Aorta (tissue), 5 donors: ENCODE measurements around the gene CIBAR2. TPM values are rescaled to one million over a fixed set of nuclear protein-coding genes. Genes with fewer than 3 reads are reported as not detected.

Experiments used
- ATAC-seq: fragments of 200-7000 bp; cut with Tn5 transposase; one replicate; pipeline ENCODE4 v1.9.1; 2022; ENCODE audit warnings: moderate library complexity; ENCODE audit not compliant: low FRiP score
- DNase-seq, 2 donors: peaks; one replicate each; pipeline ENCODE4 v3.0.0-alpha.2; 2020
- H3K27ac ChIP-seq, 2 donors: one replicate each; pipeline ENCODE4 v1.5.1; 2013; ENCODE audit warnings: low read length in 2 of 2, mild to moderate bottlenecking in 2 of 2, moderate library complexity in 2 of 2, control low read depth in 1 of 2, inconsistent platforms in 1 of 2, low read depth in 1 of 2
- H3K27me3 ChIP-seq, 2 donors: one replicate each; pipeline ENCODE4 v1.6.1; 2013; ENCODE audit warnings: control low read depth in 1 of 2, low read length in 1 of 2, mild to moderate bottlenecking in 1 of 2, moderate library complexity in 1 of 2; ENCODE audit not compliant: insufficient read depth in 2 of 2, control insufficient read depth in 1 of 2
- H3K36me3 ChIP-seq, 2 donors: one replicate each; pipeline ENCODE4 v1.6.1; 2013; ENCODE audit warnings: control low read depth in 1 of 2, low read length in 1 of 2, mild to moderate bottlenecking in 1 of 2; ENCODE audit not compliant: insufficient read depth in 2 of 2, control insufficient read depth in 1 of 2
- H3K4me1 ChIP-seq, 2 donors: one replicate each; pipeline ENCODE4 v1.6.1; 2013; ENCODE audit warnings: low read length in 2 of 2, control low read depth in 1 of 2, mild to moderate bottlenecking in 1 of 2, moderate library complexity in 1 of 2; ENCODE audit not compliant: insufficient read depth in 2 of 2, control insufficient read depth in 1 of 2
- H3K4me3 ChIP-seq, 2 donors: one replicate each; pipeline ENCODE4 v1.5.1; 2013; ENCODE audit warnings: low read length in 2 of 2, control low read depth in 1 of 2, mild to moderate bottlenecking in 1 of 2
- H3K9me3 ChIP-seq: one replicate; pipeline ENCODE4 v1.6.1; 2013; ENCODE audit warnings: mild to moderate bottlenecking, low read length; ENCODE audit not compliant: control insufficient read depth
- WGBS, 2 donors: extraction: QIAGEN DNeasy Blood & Tissue Kit; methylation state at CpG; one replicate each; pipeline ENCODE4 v1.1.7; 2013; 5-methylcytosine and 5-hydroxymethylcytosine counted together
- intact Hi-C, 2 donors: fragments of 100-400 bp; cut with DNase I; formaldehyde crosslinking; loops; one replicate each; pipeline versions ENCODE4 v1.14.2 to v1.15.0; 2022
- long read RNA-seq, 2 donors: library from polyadenylated mRNA; unstranded; transcript quantifications; one replicate each; pipeline ENCODE4 v2.0.0, GENCODE V29; 2020 to 2021
- polyA plus RNA-seq, 2 donors: library from polyadenylated mRNA; stranded (reverse); fragments of 200-250 nt; gene quantifications; one replicate each; pipeline ENCODE4 v1.2.3, GENCODE V29; 2013
- total RNA-seq, 2 donors: library from RNA; stranded (reverse); fragmentation: NEBNext Ultra II Directional; extraction: Animal tissue kit (Norgen Biotek cat#: 25700); gene quantifications; one replicate each; pipeline ENCODE4 v1.2.1, GENCODE V29; 2021
- donor health status: healthy with polysubstance abuse.
- donor health status: Bipolar disorder and iron deficiency.
- donor health status: DM: no; HTN: no; CAD: no.
- donor health status: DM: no; HTN: no; CAD: no.
- donor health status: DM: yes; HTN: yes; CAD: no.

CIBAR2 gene
- total RNA-seq (under 1 TPM in 1 of 2 donors, not detected in 1; 0.57 TPM), polyA plus RNA-seq (not detected)
- long read RNA-seq, donor 1: 0 reads
- long read RNA-seq, donor 2: 0 reads

GRCh38 chr16:85112364-85112763, at the start of gene CIBAR2:
CIBAR2 (minus strand) TSS chr16:85112472; CDS start chr16:85112352, 120 bp downstream.
- Histone ChIP-seq H3K27me3 (no peaks in the 10 kb centered on the region), H3K36me3 (no peaks in the 10 kb centered on the region), H3K4me3 (no peak within 1 kb of the TSS), H3K27ac (no peak within 1 kb of the TSS), H3K9me3 (no peaks in the 10 kb centered on the region), H3K4me1 (no peaks in the 10 kb centered on the region)
- ATAC-seq: no peak
- no peak for DNase-seq
- intact Hi-C loops: loop anchor here (10.0 kb wide), 3 partner anchors 52 to 492 kb away; no protein-coding TSS in a partner anchor
- 81 to 82% methylated on average over 14 to 15 of the region's 15 CpGs for WGBS, 2 donors

- no peak for ATAC-seq
- 81 to 82% methylated on average over 13 of the region's 13 CpGs for WGBS, 2 donors
- Histone ChIP-seq H3K36me3 (no peaks in the 10 kb centered on the region), H3K4me1 (peaks cover 0 to 3% of the 10 kb centered on the region in 2 donors), H3K27me3 (no peaks in the 10 kb centered on the region), H3K27ac (no peak overlapping the region), H3K4me3 (no peak overlapping the region), H3K9me3 (no peaks in the 10 kb centered on the region)
- intact Hi-C loops: no loop called here
- DNase-seq: no peak
These were observed 47.1 kb upstream of the CIBAR2 start for GRCh38 chr16:85159179-85159980.

DNA sequence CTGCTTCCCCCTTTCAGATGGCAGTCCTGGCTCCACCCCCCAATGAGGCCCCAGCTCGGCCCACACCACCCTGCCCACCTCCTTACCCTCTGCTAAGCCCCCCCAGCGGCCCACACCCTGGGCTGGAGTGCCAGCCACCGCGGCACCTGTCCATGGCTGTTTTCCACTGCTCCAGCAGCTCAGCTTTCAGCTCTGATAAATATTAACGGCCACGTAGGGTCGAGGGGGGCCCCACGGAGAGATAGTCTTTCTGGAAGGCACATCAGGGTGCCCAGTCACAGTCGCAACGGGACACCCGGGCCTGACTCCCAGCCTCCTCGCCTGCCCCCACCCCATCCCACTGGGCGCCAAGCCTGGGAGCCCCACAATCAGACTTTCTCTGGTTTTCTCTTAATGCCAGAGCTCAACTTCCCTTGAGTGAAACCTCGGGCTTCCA, 46.5 kb upstream of the CIBAR2 start:
- Histone ChIP-seq H3K27ac (no peak overlapping the region), H3K4me1 (peaks cover 0 to 3% of the 10 kb centered on the region in 2 donors)
- intact Hi-C loops: no loop called here

GRCh38 chr16:85157813-85158742, 45.8 kb upstream of the CIBAR2 start:
- H3K36me3 ChIP-seq: no peaks in the 10 kb centered on the region
- H3K9me3 ChIP-seq: no peaks in the 10 kb centered on the region
- ATAC-seq (no peak), DNase-seq (no peak)
- H3K4me3 ChIP-seq: no peak overlapping the region
- no peaks in the 10 kb centered on the region for H3K27me3 ChIP-seq
- intact Hi-C loops: no loop called here
- no peak overlapping the region for H3K27ac ChIP-seq
- WGBS, 2 donors: 85 to 86% methylated on average over 19 of the region's 19 CpGs
- peaks cover 0 to 3% of the 10 kb centered on the region in 2 donors for H3K4me1 ChIP-seq

More for the DNA sequence above, 46.5 kb upstream of the CIBAR2 start:
- no peaks in the 10 kb centered on the region for H3K36me3 ChIP-seq
- no peak for ATAC-seq
- 80 to 83% methylated on average over 14 of the region's 14 CpGs for WGBS, 2 donors
- no peaks in the 10 kb centered on the region for H3K9me3 ChIP-seq
- no peaks in the 10 kb centered on the region for H3K27me3 ChIP-seq
- H3K4me3 ChIP-seq: no peak overlapping the region
- DNase-seq: no peak

- Histone ChIP-seq H3K9me3 (no peaks in the 10 kb centered on the region), H3K27ac (no peak overlapping the region), H3K4me3 (no peak overlapping the region), H3K36me3 (no peaks in the 10 kb centered on the region), H3K27me3 (no peaks in the 10 kb centered on the region), H3K4me1 (peaks cover 0 to 3% of the 10 kb centered on the region in 2 donors)
- no peak for ATAC-seq
- WGBS, 2 donors: 95% methylated on average over 8 of the region's 8 CpGs
- no peak for DNase-seq
- intact Hi-C loops: no loop called here
These were observed 45.1 kb upstream of the CIBAR2 start for GRCh38 chr16:85157372-85157771.

- Histone ChIP-seq H3K27ac (no peak overlapping the region), H3K9me3 (no peaks in the 10 kb centered on the region), H3K36me3 (no peaks in the 10 kb centered on the region), H3K4me3 (no peak overlapping the region), H3K4me1 (peaks cover 0 to 3% of the 10 kb centered on the region in 2 donors), H3K27me3 (no peaks in the 10 kb centered on the region)
- DNase-seq (no peak), ATAC-seq (no peak)
- intact Hi-C loops: no loop called here
These were observed 44.6 kb upstream of the CIBAR2 start for GRCh38 chr16:85156869-85157268.

- Histone ChIP-seq H3K4me3 (no peak overlapping the region), H3K27ac (no peak overlapping the region), H3K9me3 (no peaks in the 10 kb centered on the region), H3K4me1 (peaks cover 0 to 3% of the 10 kb centered on the region in 2 donors), H3K36me3 (no peaks in the 10 kb centered on the region), H3K27me3 (no peaks in the 10 kb centered on the region)
- intact Hi-C loops: no loop called here
- DNase-seq (no peak), ATAC-seq (no peak)
- WGBS, 2 donors: 93 to 97% methylated on average over 7 of the region's 7 CpGs
These were observed 44.2 kb upstream of the CIBAR2 start for GRCh38 chr16:85156440-85156839.

DNA sequence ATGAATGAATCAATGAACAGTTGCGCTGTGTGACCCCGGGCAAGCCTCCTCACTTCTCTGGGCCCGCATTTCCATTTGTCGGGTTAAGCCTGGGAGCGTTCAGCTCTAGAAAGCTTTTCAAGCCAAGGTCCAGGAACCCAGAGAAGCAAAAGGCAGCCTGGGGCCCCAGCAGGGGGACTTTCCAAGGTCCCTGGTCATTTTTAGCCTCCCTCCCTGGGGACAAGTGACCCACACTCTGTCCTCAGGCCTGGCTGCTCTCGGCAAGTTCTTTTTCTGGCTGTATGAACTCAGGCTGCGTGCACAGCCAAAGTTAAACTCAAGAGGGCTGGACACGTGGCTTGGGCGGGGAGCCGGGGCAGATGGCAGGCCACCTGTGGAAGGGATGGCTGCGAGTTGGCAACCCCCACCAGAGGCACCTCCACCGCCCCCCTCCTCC, 41.4 kb upstream of the CIBAR2 start:
- Histone ChIP-seq H3K4me3 (no peak overlapping the region), H3K27ac (no peak overlapping the region), H3K36me3 (no peaks in the 10 kb centered on the region), H3K9me3 (no peaks in the 10 kb centered on the region), H3K27me3 (no peaks in the 10 kb centered on the region), H3K4me1 (peaks cover 0 to 2% of the 10 kb centered on the region in 2 donors)
- intact Hi-C loops: no loop called here
- 29 to 31% methylated on average over 12 of the region's 12 CpGs for WGBS, 2 donors
- ATAC-seq: peak; percentile 20
- DNase-seq: no peak
